NK-92 (cell line): ENCODE results near the gene ABTB2.

Experiments
- DNase-seq: peaks from one replicate; lab custom pipeline; 2025; ENCODE audit not compliant: unreplicated experiment; lab: John Stamatoyannopoulos, UW

Gene ABTB2

DNA sequence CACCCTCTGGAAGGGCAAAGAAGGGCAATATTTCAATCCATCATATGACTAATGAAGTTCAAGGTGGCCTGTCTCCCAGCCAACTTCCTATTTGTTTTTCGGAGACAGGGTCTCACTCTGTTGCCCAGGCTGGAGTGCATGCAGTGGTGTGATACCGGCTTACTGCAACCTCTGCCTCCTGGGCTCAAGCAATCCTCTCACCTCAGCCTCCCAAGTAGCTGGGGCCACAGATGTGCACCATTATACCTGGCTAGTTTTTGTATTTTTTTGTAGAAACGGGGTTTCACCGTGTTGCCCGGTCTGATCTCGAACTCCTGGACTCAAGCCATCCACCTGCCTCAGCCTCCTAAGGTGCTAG lies 13.4 kb downstream of the ABTB2 start:
- DNase-seq: no peak

DNA sequence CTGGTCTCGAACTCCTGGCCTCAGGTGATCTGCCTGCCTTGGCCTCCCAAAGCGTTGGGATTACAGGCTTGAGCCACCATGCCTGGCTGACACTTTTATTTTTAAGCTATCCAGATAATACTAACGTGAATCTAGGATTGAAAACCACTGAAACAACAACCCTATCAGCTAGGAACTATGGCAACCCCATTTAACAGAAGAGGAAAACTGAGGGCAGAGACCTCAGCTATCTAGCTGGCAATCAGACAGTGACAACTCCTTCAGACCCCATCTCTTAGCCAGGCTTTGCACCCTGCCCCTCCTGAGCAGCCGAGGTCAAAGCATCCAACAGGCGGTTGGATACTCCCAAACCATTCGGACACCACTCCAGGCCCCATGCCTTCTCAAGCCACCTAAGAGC lies 14.1 kb downstream of the ABTB2 start:
- no peak for DNase-seq

DNA sequence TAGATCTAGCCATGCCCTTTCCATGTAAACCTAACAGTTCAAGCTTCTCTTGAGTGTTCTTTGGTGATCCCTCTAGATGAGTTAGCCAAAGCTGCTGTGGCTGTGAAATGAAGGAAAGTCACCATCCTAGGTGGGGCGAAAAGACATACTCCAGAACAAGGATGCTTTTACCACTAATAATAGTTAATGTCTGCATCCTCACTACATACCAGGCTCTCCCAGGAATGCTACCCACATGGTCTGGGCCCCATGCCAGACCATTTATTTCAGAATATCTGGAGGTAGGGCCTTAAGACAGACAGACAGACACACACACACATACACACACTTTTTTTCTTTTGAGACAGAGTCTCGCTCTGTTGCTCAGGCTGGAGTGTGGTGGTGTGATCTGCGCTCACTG lies 14.7 kb downstream of the ABTB2 start:
- no peak for DNase-seq

DNA sequence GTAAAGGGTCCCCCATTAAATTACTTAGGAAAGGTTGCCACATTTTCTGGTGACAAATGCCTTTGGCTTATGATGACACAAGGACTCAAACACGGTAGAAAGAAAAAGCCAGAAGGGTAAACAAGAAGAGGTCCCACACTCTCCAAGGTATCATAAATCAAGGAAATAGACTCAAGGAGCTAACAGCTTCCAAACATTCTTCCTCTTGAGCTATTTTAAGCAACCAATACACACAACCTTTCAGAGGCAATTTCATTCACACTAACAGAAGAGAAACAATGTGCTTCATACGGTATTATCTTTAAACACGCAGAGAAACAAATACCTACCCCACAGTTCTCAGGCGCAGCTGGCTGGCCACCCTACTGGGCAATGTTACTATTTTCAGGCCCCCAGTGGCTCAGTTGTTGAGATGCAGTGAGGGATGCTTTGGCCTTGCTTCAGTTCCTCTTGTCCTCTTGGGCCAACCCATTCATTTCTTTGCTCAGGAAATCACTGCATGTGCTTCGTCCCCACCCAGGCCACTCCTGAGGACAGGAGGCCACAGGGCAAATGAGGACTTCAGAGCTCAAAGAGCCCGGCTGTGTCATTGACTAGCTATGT lies 15.8 kb downstream of the ABTB2 start:
- DNase-seq: no peak

DNA sequence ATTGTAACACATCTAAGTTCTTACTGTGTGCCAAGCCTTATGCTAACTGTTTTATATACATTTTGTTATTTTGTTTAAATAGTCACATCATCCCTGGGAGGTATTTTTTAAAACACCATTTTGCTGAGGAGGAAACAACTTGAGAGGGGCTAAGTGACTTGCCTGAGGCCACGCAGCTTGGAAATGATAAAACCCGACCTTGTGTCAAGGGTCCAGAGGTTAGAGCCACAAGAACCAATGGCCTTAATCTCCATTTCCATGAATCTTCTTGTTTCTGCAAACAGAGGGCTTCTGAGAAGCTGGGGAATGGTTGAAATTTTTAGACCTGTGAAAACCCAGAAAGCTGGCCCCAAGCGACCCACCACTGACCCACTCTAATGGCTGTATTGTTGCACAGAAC lies 16.7 kb downstream of the ABTB2 start:
- DNase-seq: no peak

DNA sequence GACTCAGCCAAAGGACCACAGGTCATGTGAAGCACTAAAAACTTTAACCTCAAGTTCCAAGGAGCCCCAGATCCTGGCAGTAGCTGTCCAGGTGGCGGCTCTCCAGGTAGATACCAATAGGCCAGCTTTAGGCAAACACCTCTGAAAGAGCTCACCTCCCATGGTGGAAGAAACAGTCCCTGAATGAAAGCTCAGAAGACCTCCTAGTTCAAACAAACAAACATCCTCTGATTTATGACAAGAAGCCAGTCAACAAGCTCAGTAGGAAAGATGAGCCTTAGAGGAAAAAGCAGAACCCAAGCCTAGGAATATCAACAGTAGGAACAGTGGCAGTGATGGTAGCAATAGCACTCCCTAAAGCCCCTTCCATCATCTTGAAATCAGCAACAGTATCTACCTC lies 17.2 kb downstream of the ABTB2 start:
- no peak for DNase-seq

DNA sequence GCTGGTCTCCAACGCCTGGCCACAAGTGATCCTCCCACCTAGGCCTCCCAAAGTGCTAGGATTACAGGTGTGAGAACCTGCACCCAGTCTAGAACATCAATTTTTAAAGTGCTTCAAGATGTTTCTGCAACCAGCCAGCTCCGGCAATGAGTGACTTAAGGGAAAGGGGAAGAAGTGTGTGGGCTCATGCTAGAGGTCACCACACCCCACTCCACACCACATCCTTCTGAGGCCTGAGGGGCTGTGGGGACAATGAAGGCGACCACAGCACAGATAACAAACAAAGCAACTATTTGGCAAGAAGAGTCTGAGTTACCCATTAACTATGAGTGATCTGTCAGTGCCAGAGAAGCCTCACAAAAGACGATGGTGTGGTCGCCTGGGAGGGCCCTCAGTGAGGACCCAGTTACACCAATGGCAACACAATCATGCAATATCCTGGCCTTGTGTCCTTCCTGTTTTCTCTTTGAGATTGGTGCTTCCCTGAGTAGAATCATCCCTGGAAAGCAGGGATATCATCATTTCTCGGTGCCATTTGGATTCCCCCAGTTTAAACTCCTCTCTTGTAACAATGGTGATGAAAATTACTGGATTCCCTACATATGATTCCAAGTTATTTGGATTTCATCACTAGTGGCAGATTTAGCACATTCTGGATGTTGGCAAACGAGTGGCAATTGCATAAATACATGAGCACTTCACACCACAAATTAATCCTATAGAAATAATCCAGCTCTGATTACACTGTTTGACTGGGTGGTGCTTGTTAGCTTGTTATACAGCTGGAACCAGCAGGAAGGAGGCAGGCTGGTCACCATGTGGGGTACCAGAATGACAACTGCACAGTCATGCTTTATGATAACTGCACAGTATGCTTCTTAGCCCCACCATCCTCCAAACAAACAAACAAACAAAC lies 18.4 kb downstream of the ABTB2 start:
- no peak for DNase-seq

DNA sequence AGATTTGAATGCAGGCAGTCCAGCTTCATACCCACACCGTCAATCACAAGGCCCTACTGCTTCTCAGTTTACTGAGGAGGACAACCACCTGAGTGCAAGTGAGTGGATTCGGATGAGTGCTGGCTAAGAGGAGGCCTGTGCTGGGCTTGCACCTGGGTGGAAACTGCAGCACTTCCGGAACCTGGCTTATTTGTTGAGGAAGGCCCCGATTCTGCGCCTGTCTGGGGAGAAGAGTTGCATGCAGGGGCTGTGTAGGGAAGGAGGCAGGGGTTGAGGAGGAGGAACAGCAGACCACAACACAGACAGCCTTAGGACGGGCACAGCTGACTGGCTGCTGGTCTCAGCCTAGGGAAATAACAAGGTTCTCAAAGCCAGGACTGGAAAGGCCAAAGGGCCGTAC lies 20.8 kb downstream of the ABTB2 start:
- no peak for DNase-seq

DNA sequence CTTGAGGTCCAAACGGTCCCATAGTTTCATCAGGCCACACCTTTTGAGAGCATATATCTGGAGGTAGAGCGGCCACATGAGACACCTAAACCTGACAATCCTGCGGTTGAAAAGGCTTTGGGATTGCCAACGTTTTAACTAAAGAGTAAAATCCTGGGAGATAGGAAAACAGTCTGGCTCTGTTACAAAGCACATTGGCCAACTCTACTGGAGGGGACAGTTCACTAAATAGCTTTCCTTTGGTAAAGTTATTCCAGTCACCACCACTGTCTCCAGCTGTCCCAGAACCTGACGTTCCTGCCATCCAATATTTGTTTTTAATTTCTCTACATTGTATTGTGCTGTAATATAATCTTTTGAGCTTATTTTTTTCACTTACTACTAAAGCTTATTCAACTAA lies 22.0 kb downstream of the ABTB2 start:
- no peak for DNase-seq

DNA sequence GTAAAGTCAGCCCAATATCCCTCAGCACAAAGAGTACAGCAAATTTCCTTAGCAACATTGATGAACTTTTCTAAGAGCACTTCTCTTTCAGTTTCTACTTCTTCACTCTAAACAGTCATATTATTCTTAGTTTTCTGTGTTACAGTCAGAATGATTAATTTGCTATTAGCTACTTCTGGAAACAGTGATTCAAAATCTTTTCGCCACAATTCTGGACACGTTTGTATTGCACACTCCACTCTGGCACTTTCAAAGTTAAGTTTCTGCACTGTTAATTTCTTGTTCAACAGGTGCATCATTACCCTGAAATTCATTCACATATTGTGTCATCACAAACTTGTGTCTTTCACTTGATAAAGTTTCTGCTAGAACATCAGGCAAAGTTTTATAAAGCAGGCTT lies 22.5 kb downstream of the ABTB2 start:
- no peak for DNase-seq

DNA sequence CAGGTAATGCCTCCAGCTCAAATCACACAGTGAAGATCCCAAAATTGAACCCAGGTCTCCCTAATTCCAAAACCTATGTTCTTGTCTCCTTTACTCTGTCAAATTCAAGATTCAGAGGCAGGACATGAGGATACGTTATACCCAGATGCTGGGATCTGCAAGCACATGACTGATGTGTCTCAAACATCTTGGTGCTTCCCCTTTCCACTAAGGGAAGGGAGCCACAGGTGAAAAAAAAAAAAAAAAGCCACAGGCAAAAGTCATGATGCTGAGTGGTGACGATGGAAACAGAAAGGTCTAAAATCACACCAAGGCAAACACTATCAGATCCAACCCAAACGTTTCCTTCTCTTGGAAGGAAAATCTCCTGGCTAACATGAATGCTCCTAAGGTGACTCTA lies 24.0 kb downstream of the ABTB2 start:
- no peak for DNase-seq

DNA sequence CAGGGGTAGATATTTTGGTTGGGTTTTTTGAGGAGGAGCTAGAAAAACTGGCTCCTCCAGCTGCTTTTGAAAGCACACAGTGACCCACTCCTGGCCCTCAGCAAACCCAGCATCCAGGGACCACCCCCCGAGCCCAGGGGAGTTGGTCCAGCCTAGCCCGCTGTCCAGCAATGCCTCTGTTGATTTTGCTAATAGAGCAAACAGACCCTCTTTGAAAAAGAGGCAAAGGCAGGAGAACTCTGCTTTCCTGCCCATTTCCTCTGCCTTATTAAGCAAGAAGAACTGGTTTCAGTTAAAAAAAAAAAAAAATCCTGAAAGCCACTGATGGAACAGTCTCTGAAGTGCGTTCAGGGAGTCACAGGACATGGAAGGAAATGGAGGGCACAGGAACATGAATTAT lies 25.3 kb downstream of the ABTB2 start:
- DNase-seq: no peak

DNA sequence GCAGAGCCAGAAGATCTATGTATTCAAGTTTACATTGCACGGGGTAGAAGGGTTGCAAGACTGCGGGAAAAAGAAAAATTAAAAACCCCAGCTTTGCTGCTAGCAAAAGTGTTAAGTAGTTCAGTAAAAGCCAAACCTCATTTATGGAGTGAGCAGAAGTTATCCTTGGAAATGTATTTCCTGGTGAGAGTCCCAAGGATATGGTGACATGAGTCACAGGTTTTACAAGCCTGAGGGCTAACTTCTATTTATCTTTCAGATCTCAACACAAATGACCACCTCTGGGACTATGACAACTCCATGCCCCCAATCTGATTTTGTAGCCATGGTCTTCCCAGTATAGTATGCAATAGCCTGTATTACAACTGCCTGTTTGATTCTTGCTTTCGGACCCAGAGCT lies 26.1 kb downstream of the ABTB2 start:
- DNase-seq: no peak

DNA sequence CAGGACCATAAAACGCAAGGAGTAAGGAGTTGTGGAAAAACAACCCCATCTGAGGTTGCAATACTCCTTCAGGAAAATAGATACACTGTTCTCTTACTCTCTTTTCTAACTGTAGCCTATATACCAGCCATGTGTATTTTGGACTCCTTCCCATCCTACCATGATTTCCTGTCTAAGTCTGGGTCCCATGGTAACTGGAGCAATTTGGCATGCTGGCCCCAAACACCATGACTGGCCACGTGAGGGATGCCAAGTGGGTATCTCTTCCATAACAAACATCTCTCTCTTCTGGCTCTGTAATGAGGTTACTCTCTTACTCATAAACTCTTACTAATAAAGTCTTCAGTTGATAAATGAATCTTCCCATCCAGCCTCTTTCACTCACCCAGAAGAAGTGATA lies 26.5 kb downstream of the ABTB2 start:
- DNase-seq: no peak

DNA sequence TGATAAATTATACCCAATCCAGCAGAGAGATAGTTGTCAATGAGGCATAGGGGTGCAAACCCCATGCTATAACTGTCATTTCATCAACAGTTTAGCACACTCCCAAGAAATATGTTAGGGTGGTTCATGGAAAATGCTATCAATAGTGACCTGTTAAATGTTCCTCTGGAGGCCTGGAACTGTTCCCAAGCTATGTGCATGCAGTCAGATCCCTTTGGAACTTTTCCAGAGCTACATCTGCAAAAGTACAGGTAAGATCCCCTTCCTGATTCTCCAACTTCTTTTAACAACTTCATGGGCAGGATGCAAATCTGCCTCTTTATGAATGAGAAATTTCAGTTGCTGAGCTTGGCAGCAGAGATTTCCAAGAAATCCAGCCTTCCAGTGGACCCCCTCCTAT lies 27.2 kb downstream of the ABTB2 start:
- no peak for DNase-seq

DNA sequence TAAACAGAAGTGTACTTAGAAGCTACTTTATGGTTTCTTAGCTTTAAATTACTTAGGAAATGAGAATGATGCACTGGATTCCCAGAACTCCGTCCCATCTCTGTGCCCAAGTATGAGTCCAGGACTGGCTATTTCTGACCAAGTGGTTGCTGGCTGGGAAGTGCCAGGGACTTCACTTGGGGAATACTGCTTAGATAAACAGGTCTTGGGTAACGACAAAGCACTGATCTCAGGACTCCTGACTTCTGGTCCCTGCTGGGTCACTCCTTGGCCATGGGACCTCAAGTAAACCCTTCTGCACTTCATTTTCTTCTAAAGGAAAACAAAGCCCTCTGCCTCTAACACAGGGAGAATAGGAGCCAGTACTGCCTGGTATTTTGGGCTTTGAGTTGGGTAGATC lies 27.9 kb downstream of the ABTB2 start:
- no peak for DNase-seq

DNA sequence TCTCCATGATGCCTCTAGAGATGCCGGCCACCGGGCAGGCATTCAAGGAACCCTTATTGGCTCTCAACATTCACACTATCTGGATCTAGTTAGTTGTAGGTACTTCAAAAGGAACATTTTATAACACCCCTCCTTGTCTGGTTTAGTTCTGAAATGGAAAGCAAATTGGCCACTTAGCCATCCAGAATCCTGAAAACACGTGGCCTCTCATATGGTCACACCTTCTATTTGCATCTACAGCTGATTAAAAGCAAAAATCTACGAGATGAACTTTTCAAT lies 29.2 kb downstream of the ABTB2 start:
- DNase-seq: no peak

DNA sequence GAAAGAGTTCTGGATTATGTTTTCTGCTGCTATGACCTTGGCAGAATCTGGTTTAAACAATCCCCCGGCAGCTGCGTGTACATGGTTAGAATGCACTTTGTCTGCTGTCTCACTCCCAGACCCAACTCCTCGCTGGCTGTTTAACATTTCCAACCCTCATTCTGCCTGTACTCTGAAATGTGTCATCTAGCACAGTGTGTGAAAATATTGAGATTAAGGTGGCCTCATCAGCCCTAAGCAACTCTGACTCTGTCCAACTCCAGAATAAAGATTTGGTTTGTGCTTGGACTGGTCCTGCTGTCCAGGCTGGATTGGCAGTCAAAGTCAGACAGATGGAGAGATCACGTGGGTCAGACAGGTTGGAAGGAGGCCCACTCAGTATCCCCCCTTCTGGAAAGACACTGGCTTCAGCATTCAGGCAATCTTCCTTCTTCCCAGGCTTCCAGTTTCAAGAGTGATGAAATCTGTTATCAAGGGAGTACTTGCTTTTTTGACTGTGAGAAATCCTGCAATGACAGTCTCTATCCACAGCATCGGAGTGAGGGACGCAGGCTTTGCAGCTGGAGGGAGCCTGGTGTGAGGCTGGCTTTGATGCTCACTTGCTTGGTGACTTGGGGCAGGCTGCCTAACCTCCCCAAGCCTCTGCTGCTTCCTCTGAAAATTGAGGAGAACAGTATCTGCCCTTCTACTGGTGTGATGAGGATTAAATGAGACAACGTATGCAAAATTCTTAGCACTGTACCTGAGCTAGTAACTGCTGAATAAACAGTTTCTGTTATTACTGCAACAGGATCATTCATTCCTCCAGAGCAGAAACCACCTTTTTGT lies 29.8 kb downstream of the ABTB2 start:
- no peak for DNase-seq

DNA sequence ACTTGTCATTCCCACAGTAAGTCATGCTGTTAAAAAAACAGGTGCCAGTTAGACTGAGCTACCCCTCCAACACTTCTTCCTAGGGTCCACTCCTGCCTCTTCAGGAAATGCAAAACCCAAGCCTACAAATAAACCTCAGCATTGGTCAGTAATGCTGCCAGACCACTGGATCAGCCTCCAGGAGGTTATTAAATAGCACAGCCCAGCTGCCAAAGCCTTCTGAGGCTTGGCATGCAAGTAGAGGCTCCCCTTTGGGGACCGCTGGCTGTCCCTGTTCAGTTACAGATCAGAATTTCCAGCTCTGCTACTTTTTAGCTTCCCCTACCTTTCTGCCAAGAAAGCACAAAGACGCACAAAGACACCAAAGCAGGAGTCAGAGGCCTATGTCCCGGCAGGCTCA lies 33.3 kb downstream of the ABTB2 start:
- DNase-seq: no peak

DNA sequence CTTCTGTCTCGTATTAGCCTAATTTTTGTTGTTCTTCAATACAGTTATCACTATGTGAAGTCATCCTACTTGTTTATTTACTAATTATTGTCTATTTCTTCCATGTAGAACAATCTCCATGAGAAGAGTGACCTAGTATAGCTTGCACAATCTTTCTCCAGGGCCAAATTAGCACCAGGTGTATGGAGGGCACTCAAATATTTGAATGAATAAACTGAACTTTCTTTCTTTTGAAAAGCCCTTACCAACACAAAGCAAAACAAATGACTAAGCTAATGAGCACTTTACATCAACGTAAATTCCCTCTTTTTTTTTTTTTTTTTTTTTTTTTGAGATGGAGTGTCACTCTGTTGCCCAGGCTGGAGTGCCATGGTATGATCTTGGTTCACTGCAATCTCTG lies 34.2 kb downstream of the ABTB2 start:
- DNase-seq: no peak

DNA sequence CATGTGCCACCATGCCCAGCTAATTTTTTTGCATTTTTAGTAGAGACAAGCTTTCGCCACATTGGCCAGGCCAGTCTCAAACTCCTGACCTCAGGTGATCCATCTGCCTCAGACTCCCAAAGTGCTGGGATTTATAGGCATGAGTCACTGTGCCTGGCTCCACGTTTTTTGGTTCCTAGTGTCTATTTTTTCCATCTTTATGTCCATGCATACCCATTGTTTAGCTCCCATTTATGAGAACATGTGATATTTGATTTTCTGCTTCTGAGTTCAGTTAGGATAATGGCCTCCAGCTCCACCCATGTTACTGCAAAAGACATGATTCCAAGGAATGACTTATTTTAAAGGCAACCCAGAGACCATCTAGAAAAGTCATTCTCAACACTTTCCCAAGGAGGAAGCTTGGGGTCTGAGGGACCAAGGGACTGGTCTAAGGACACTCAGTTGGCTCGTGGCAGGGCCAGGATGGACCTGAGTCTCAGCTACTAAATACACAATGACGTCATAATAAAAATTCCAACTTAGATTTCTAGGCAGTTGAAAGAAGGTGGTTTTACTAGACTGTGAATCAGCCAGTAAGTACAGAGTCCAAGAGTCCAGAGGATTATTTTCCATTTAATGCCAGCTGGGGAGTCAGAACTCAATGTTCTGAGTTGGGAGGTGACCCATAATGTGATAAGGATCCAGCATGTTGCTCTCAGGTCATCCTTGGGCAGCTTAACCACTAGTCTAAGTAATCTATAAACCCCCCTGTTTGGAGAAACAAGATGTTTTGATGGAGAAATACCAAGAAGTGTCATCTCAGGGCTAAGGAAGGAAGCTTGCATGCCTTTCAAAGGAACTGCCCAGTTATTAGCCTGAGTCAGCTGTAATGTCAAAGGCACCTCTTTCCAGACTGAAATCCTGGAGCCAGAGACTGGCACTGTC lies 39.4 kb downstream of the ABTB2 start:
- DNase-seq: no peak
